ENCODE measurements around the gene TNIK. TPM values are rescaled to one million over a fixed set of nuclear protein-coding genes. Genes with fewer than 3 reads are reported as not detected.

TNIK gene
- total RNA-seq, 4 donors from 2014 or later = 32.9 to 52.0 (median 40.2) TPM

DNA sequence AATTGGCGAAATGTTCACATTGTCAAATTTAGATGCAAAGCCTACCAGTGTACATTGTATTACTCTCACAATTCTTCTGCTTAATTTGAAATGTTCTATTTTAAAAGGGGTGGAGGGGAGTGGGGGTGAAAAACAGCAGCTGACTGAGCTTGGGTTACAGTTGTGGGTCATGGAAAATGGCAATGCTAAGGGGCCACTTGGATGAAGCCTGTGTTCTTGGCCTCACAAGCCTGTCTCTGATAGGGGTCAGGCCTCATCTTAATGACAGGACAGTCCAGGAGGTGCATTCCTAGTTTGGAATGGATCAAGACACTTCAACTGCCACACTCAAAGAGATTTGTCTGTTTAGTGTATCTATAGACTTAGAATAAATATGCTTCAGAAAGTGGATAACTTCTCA, 158.2 kb downstream of the TNIK start:
- in situ Hi-C loops (cut with MboI; ENCODE audit: low pct_ligation_motif_present in 1 of 4, low pct_unique_long_range_greater_than_20kb in 1 of 4, low sequenced_read_pairs in 3 of 4) (no loop called here), intact Hi-C loops (cut with DNase I; ENCODE audit: low total_unique reads) (no loop called here)
- no peaks in the 10 kb centered on the region for H3K36me3 ChIP-seq
- TF ChIP-seq POLR2AphosphoS5 (IDR thresholded peaks at IDR 0.05) (no peak), CTCF (IDR thresholded peaks at IDR 0.05) (no peak), POLR2A (IDR thresholded peaks at IDR 0.05) (no peak), EP300 (IDR thresholded peaks at IDR 0.05; ENCODE audit: low read depth) (no peak)
- no peak overlapping the region for H3K4me3 ChIP-seq
- DNase-seq = no peak
- no peaks in the 10 kb centered on the region for H3K27me3 ChIP-seq
- H3K27ac ChIP-seq = no peak overlapping the region
- H3K9me3 ChIP-seq = no peaks in the 10 kb centered on the region
- 82 to 93% methylated on average over 1 of the region's 1 CpG for WGBS, 2 donors (ENCODE audit: low coverage in 1 of 2)
- H3K4me1 ChIP-seq = peaks cover 0 to 6% (median 0%) of the 10 kb centered on the region in 4 donors

DNA sequence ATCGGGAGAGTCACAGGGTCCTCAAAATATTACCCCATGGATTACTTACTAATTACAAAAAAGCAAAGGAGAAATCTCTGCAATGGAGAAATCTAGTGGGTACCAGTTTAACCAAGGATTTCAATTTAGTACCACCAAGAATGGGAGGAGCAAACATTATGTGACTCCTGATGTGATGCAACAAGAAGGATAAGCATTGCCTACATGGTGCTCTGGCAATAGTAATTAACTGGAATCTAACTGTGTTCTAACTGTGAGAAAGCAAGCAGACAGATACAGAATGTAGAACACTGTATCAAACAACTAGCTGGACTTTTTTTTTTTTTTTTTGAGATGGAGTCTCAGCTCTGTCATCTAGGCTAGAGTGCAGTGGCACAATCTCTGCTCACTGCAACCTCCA, 159.2 kb downstream of the TNIK start:
- no peak for DNase-seq
- H3K9me3 ChIP-seq = no peaks in the 10 kb centered on the region
- no peak overlapping the region for H3K27ac ChIP-seq
- H3K36me3 ChIP-seq = no peaks in the 10 kb centered on the region
- no peaks in the 10 kb centered on the region for H3K27me3 ChIP-seq
- 94 to 100% methylated on average over 1 of the region's 1 CpG for WGBS, 2 donors (ENCODE audit: low coverage in 1 of 2)
- peaks cover 0 to 4% (median 0%) of the 10 kb centered on the region in 4 donors for H3K4me1 ChIP-seq
- in situ Hi-C loops (cut with MboI; ENCODE audit: low pct_ligation_motif_present in 1 of 4, low pct_unique_long_range_greater_than_20kb in 1 of 4, low sequenced_read_pairs in 3 of 4) (no loop called here), intact Hi-C loops (cut with DNase I; ENCODE audit: low total_unique reads) (no loop called here)
- TF ChIP-seq POLR2AphosphoS5 (IDR thresholded peaks at IDR 0.05) = no peak
- H3K4me3 ChIP-seq = no peak overlapping the region

- peaks cover 0 to 6% (median 0%) of the 10 kb centered on the region in 4 donors for H3K4me1 ChIP-seq
- no peaks in the 10 kb centered on the region for H3K9me3 ChIP-seq
- WGBS, 2 donors (ENCODE audit: low coverage in 1 of 2) = 0 to 71% methylated on average over 1 of the region's 1 CpG
- intact Hi-C loops (cut with DNase I; ENCODE audit: low total_unique reads) = no loop called here
- TF ChIP-seq EP300 (IDR thresholded peaks at IDR 0.05; ENCODE audit: low read depth) (no peak), CTCF (IDR thresholded peaks at IDR 0.05) (no peak), POLR2A (IDR thresholded peaks at IDR 0.05) (no peak), POLR2AphosphoS5 (IDR thresholded peaks at IDR 0.05) (no peak)
- in situ Hi-C loops (cut with MboI; ENCODE audit: low pct_ligation_motif_present in 1 of 4, low pct_unique_long_range_greater_than_20kb in 1 of 4, low sequenced_read_pairs in 3 of 4) = no loop called here
- no peaks in the 10 kb centered on the region for H3K36me3 ChIP-seq
- no peak overlapping the region for H3K27ac ChIP-seq
- H3K4me3 ChIP-seq = no peak overlapping the region
- no peak for DNase-seq
- no peaks in the 10 kb centered on the region for H3K27me3 ChIP-seq
Observed at GRCh38 chr3:171297951-171298350, 162.3 kb downstream of the TNIK start.

GRCh38 chr3:171297207-171297606, 163.0 kb downstream of the TNIK start:
- H3K27ac ChIP-seq = no peak overlapping the region
- H3K4me1 ChIP-seq = peaks cover 0 to 6% (median 0%) of the 10 kb centered on the region in 4 donors
- no peaks in the 10 kb centered on the region for H3K27me3 ChIP-seq
- intact Hi-C loops (cut with DNase I; ENCODE audit: low total_unique reads) = no loop called here
- H3K36me3 ChIP-seq = no peaks in the 10 kb centered on the region
- in situ Hi-C loops (cut with MboI; ENCODE audit: low pct_ligation_motif_present in 1 of 4, low pct_unique_long_range_greater_than_20kb in 1 of 4, low sequenced_read_pairs in 3 of 4) = no loop called here
- WGBS, 2 donors (ENCODE audit: low coverage in 1 of 2) = 70 to 71% methylated on average over 2 of the region's 2 CpGs
- H3K9me3 ChIP-seq = no peaks in the 10 kb centered on the region
- no peak for DNase-seq
- TF ChIP-seq POLR2AphosphoS5 (IDR thresholded peaks at IDR 0.05) = no peak
- no peak for TF ChIP-seq POLR2A (IDR thresholded peaks at IDR 0.05)
- TF ChIP-seq CTCF (IDR thresholded peaks at IDR 0.05) = no peak
- no peak for TF ChIP-seq EP300 (IDR thresholded peaks at IDR 0.05; ENCODE audit: low read depth)
- H3K4me3 ChIP-seq = no peak overlapping the region
